Measurements from ENCODE around the gene PAK3.

DNA sequence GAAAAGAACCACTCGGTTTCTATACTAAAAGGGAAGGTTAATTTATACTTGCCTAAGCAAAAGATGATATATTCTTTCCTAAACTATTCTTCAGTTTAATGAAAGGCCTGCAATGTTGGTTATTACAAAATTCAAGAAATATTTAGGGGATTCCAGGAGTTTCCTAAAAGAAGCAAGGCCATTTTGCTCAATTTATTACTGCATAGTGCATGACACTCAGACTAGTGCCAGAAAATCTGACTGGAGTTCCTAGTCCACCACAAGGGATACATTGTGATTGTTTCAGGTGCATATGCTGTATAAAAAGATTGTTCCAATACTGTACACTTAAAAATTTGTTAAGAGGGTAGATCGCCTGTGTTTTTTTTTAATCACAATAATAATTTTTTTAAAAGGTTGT, 95.6 kb downstream of the PAK3 start:
- TF ChIP-seq, protein P1, sequence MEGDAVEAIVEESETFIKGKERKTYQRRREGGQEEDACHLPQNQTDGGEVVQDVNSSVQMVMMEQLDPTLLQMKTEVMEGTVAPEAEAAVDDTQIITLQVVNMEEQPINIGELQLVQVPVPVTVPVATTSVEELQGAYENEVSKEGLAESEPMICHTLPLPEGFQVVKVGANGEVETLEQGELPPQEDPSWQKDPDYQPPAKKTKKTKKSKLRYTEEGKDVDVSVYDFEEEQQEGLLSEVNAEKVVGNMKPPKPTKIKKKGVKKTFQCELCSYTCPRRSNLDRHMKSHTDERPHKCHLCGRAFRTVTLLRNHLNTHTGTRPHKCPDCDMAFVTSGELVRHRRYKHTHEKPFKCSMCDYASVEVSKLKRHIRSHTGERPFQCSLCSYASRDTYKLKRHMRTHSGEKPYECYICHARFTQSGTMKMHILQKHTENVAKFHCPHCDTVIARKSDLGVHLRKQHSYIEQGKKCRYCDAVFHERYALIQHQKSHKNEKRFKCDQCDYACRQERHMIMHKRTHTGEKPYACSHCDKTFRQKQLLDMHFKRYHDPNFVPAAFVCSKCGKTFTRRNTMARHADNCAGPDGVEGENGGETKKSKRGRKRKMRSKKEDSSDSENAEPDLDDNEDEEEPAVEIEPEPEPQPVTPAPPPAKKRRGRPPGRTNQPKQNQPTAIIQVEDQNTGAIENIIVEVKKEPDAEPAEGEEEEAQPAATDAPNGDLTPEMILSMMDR (IDR thresholded peaks at IDR 0.05 in 2 of 3, conservative IDR thresholded peaks at IDR 0.05 in 1 of 3; ENCODE audit: borderline replicate concordance in 1 of 3, insufficient read depth in 1 of 3, low read depth in 2 of 3, low read length in 2 of 3), result no peak
- TF ChIP-seq, protein P2, sequence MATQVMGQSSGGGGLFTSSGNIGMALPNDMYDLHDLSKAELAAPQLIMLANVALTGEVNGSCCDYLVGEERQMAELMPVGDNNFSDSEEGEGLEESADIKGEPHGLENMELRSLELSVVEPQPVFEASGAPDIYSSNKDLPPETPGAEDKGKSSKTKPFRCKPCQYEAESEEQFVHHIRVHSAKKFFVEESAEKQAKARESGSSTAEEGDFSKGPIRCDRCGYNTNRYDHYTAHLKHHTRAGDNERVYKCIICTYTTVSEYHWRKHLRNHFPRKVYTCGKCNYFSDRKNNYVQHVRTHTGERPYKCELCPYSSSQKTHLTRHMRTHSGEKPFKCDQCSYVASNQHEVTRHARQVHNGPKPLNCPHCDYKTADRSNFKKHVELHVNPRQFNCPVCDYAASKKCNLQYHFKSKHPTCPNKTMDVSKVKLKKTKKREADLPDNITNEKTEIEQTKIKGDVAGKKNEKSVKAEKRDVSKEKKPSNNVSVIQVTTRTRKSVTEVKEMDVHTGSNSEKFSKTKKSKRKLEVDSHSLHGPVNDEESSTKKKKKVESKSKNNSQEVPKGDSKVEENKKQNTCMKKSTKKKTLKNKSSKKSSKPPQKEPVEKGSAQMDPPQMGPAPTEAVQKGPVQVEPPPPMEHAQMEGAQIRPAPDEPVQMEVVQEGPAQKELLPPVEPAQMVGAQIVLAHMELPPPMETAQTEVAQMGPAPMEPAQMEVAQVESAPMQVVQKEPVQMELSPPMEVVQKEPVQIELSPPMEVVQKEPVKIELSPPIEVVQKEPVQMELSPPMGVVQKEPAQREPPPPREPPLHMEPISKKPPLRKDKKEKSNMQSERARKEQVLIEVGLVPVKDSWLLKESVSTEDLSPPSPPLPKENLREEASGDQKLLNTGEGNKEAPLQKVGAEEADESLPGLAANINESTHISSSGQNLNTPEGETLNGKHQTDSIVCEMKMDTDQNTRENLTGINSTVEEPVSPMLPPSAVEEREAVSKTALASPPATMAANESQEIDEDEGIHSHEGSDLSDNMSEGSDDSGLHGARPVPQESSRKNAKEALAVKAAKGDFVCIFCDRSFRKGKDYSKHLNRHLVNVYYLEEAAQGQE (IDR thresholded peaks at IDR 0.05; ENCODE audit: low read depth), result no peak
- TF ChIP-seq ELF1 (IDR thresholded peaks at IDR 0.05; ENCODE audit: borderline replicate concordance, low read depth), result no peak
- TF ChIP-seq ZFX (IDR thresholded peaks at IDR 0.05), result no peak
- no peak for TF ChIP-seq EZH2 (IDR thresholded peaks at IDR 0.05)
- no peak for TF ChIP-seq POLR2A (IDR thresholded peaks at IDR 0.05; ENCODE audit: borderline replicate concordance, extremely low read depth, insufficient read depth, insufficient read length)
- TF ChIP-seq, protein P3, sequence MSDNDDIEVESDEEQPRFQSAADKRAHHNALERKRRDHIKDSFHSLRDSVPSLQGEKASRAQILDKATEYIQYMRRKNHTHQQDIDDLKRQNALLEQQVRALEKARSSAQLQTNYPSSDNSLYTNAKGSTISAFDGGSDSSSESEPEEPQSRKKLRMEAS (IDR thresholded peaks at IDR 0.05), result no peak
- no peak for TF ChIP-seq SRF (IDR thresholded peaks at IDR 0.05; ENCODE audit: low read depth)
- TF ChIP-seq CEBPB (IDR thresholded peaks at IDR 0.05; ENCODE audit: low read depth), result no peak
- TF ChIP-seq POLR2AphosphoS5 (IDR thresholded peaks at IDR 0.05; ENCODE audit: low read depth, low read length), result no peak
- TF ChIP-seq YY1 (IDR thresholded peaks at IDR 0.05; ENCODE audit: extremely low read depth, insufficient replicate concordance, low read depth, low read length), result no peak
- TF ChIP-seq JUND (IDR thresholded peaks at IDR 0.05), result no peak
- TF ChIP-seq SP1 (IDR thresholded peaks at IDR 0.05; ENCODE audit: low read depth), result no peak
- no peak for TF ChIP-seq EGR1 (IDR thresholded peaks at IDR 0.05; ENCODE audit: low read depth)
